ENCODE data around the gene GSTK1. TPM values are rescaled to one million over a fixed set of nuclear protein-coding genes. Genes with fewer than 3 reads are reported as not detected.

The GSTK1 gene
- polyA plus RNA-seq, 1 experiment = 100 TPM

- Histone ChIP-seq H3K9me3 (ENCODE audit: control insufficient read depth, insufficient read depth, low read length) (no peaks in the 10 kb centered on the region), H3K27me3 (ENCODE audit: control insufficient read depth, insufficient read depth, low read length) (peaks cover 7% of the 10 kb centered on the region), H3K4me3 (ENCODE audit: low read depth, low read length) (no peak overlapping the region), H3K27ac (ENCODE audit: low read depth, low read length) (no peak overlapping the region)
- TF ChIP-seq CTCF (IDR thresholded peaks at IDR 0.05; ENCODE audit: low read depth, low read length) = no peak
- ChIA-PET POLR2A (no interaction called here), CTCF (interaction anchor here (3.0 to 5.4 kb wide), 2 partner anchors 9 to 34 kb away, joined by 16 to 53 read pairs; no protein-coding TSS in a partner anchor)
- no peak for DNase-seq (ENCODE audit: low read depth, low spot score)
Observed at GRCh38 chr7:143248761-143249354, 14.4 kb upstream of the GSTK1 start.

GRCh38 chr7:143250199-143250598 is 13.0 kb upstream of the GSTK1 start:
- Histone ChIP-seq H3K4me3 (ENCODE audit: low read depth, low read length) (no peak overlapping the region), H3K9me3 (ENCODE audit: control insufficient read depth, insufficient read depth, low read length) (no peaks in the 10 kb centered on the region), H3K27ac (ENCODE audit: low read depth, low read length) (no peak overlapping the region), H3K27me3 (ENCODE audit: control insufficient read depth, insufficient read depth, low read length) (peaks cover 7% of the 10 kb centered on the region)
- POLR2A ChIA-PET = no interaction called here
- TF ChIP-seq CTCF (IDR thresholded peaks at IDR 0.05; ENCODE audit: low read depth, low read length) = no peak
- CTCF ChIA-PET = interaction anchor here (5.4 kb wide), 1 partner anchor 10 kb away, joined by 53 read pairs; no protein-coding TSS in a partner anchor
- DNase-seq (ENCODE audit: low read depth, low spot score) = no peak

- ChIA-PET CTCF (interaction anchor here (5.4 kb wide), 1 partner anchor 11 kb away, joined by 53 read pairs; no protein-coding TSS in a partner anchor), POLR2A (no interaction called here)
- TF ChIP-seq CTCF (IDR thresholded peaks at IDR 0.05; ENCODE audit: low read depth, low read length) = no peak
- no peak for DNase-seq (ENCODE audit: low read depth, low spot score)
- Histone ChIP-seq H3K27ac (ENCODE audit: low read depth, low read length) (no peak overlapping the region), H3K27me3 (ENCODE audit: control insufficient read depth, insufficient read depth, low read length) (peaks cover 7% of the 10 kb centered on the region), H3K4me3 (ENCODE audit: low read depth, low read length) (no peak overlapping the region), H3K9me3 (ENCODE audit: control insufficient read depth, insufficient read depth, low read length) (no peaks in the 10 kb centered on the region)
Observed at GRCh38 chr7:143250822-143251221, 12.4 kb upstream of the GSTK1 start.

GRCh38 chr7:143252006-143252405 is 11.2 kb upstream of the GSTK1 start:
- no peak for DNase-seq (ENCODE audit: low read depth, low spot score)
- no peak for TF ChIP-seq CTCF (IDR thresholded peaks at IDR 0.05; ENCODE audit: low read depth, low read length)
- Histone ChIP-seq H3K27me3 (ENCODE audit: control insufficient read depth, insufficient read depth, low read length) (peaks cover 7% of the 10 kb centered on the region), H3K9me3 (ENCODE audit: control insufficient read depth, insufficient read depth, low read length) (no peaks in the 10 kb centered on the region), H3K4me3 (ENCODE audit: low read depth, low read length) (no peak overlapping the region), H3K27ac (ENCODE audit: low read depth, low read length) (no peak overlapping the region)
- POLR2A ChIA-PET = no interaction called here
- CTCF ChIA-PET = interaction anchor here (5.4 kb wide), 1 partner anchor 12 kb away, joined by 53 read pairs; no protein-coding TSS in a partner anchor

GRCh38 chr7:143255564-143255963 is 7.7 kb upstream of the GSTK1 start:
- no peak for TF ChIP-seq CTCF (IDR thresholded peaks at IDR 0.05; ENCODE audit: low read depth, low read length)
- Histone ChIP-seq H3K4me3 (ENCODE audit: low read depth, low read length) (no peak overlapping the region), H3K27me3 (ENCODE audit: control insufficient read depth, insufficient read depth, low read length) (no peaks in the 10 kb centered on the region), H3K27ac (ENCODE audit: low read depth, low read length) (no peak overlapping the region), H3K9me3 (ENCODE audit: control insufficient read depth, insufficient read depth, low read length) (no peaks in the 10 kb centered on the region)
- no peak for DNase-seq (ENCODE audit: low read depth, low spot score)
- POLR2A ChIA-PET = no interaction called here
- CTCF ChIA-PET = interaction anchor here (1.4 to 5.0 kb wide), 2 partner anchors 15 to 161 kb away, joined by 3 to 45 read pairs; no protein-coding TSS in a partner anchor
